ENCODE measurements around the gene CLASRP.

Gene CLASRP

DNA sequence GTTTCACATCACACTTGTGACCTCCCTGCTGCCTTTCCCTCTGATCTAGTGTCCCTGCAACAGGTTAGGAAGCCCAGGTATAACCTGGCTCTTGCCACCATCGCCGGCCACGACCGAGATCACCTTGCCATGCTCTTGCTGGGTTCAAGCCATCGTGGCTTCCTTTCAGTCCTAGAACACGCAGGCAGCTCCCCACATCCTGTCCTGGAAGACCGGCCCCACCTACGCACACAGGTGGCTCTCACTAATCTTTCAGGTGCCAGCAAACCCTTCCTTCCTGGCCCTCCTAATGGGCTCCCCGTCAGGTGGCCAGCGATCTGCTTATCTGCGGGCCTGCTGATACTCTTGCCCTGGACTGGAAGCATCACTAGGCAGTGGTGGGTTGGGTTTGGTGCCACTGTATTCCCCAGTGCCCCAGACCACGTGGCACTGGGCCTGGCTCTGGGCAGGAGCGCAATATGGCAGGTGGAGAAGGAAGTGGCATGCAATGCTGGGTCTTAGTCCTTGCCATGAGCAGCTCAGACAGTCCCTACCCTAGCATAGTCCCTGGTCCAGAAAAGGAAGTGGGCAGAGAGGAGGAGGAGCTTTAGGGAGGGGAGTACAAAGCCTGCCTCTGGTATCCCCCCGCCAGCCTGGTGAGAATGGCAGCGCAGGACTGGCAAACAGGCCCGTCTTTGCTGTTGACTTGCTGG, 66.0 kb downstream of the CLASRP start:
- no peak for TF ChIP-seq GATA3 (IDR thresholded peaks at IDR 0.05; ENCODE audit: low read depth, low read length)
- TF ChIP-seq GATA2 (IDR thresholded peaks at IDR 0.05; ENCODE audit: low read depth, low read length) = no peak

DNA sequence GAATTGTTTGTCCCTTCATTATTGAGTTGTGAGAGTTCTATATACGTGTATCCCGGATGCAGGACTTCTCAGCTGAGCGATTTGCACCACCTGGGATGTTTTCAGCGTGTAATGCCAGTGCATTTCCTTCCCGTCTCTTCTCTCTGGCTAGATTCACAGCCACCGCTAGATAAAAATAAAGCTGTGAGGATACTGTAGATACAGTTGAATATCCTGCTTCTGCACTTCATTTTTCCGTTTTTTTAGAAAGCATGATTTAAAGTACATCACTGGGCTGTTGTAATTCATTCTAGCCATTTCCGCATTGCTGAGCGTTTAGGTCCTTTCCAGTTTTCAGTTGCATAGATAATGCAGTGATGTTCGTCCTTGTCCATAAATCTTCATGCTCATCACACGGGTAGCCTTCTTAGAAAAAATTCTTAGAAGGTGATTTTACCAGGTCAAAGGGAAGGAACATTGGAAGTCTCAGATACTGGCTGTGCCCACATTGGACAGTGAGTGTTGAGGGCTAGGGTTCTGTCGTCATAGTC, 68.8 kb downstream of the CLASRP start:
- TF ChIP-seq GATA3 (IDR thresholded peaks at IDR 0.05; ENCODE audit: low read depth, low read length) (no peak), GATA2 (IDR thresholded peaks at IDR 0.05; ENCODE audit: low read depth, low read length) (no peak)

DNA sequence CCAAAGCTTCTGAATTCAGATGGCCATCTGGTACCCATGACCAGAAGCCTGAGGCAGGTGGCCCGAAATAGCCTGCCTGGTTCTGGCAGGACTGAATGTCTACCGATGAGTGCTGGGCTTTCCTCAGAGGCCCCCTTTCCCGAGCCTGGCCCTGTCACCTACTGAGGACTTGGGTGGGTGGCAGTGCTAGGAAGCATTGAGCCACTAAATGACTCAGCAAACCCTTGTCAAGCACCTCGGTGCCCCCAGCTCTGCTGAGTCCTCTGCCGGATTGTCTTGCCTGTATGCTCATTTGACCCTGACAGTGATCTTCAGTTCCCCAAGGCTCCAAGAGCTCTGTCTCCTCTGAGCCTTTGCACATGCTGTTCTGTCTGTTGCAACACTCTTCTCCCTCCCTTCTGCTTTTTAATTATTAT, 72.0 kb downstream of the CLASRP start:
- TF ChIP-seq GATA3 (IDR thresholded peaks at IDR 0.05; ENCODE audit: low read depth, low read length) = no peak
- no peak for TF ChIP-seq GATA2 (IDR thresholded peaks at IDR 0.05; ENCODE audit: low read depth, low read length)

DNA sequence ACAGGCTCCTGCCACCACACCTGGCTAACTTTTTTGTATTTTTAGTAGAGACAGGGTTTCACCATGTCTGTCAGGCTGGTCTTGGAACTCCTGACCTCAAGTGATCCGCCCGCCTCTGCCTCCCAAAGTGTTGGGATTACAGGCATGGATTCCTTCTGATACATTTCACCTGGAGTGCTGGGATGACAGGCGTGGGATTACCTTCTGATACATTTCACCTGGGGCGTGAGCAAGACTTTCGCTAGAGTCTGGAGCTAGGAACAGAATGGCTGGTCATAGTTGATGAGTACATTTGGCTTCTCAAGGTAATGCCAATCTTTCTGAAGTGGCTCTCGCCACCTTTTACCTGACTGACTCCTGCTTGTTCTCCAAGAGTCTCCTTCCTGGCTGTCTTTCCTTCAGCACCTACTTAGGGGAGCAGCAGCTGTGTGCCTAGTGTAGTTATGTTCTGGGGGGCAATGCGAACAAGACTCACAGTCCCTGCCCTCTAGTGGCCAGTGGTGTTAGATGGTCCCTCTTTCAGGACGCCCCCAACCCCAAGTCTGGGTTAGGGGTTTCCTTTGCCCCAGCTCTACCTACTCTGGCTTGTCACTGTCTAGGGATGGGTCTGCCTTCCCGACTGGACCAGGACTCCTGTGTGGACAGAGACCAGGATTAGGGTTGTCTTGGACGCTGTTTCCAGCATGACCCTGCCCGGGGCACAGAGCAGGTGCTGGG, 73.4 kb downstream of the CLASRP start:
- TF ChIP-seq GATA3 (IDR thresholded peaks at IDR 0.05; ENCODE audit: low read depth, low read length) = no peak

DNA sequence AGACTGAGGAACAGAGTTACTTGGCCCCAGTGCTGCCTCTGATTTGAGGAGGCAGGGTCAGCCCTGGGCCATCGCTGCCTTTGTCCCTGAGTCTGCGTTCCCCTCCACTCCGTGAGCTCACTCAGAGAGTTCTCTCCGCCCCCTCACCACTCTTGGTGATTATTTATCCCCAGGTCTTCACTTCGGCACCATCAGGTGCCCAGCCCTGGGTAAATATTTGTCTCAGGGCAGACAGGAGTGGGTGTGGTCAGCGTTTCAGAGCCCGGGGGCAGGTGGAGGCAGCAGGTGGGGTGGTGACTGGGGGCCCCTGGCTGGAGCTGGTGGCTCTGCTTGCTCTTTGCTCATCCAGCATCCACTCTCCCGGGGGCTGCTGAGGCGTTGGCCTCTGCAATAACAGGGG, 74.8 kb downstream of the CLASRP start:
- TF ChIP-seq GATA2 (IDR thresholded peaks at IDR 0.05; ENCODE audit: low read depth, low read length) = no peak
- TF ChIP-seq GATA3 (IDR thresholded peaks at IDR 0.05; ENCODE audit: low read depth, low read length) = no peak

DNA sequence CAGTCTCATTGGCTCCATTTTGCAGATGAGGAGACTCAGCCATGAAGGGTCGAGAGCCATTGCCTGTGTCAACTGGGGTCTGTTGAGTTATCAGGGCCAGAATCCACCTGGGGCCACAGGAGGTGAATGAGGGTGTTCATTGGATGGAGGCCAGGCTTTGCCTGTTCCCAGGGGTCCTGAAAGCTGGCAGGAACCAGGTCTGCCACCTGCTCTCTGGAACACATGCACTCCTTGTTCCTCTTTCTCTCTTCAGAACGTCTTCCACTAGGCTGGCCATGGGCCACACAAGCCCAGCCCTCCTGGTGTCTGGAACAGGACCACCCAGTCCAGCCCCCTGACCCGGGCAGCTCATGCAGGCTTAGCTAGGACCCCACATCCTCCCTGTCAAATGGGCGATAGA, 75.3 kb downstream of the CLASRP start:
- TF ChIP-seq GATA2 (IDR thresholded peaks at IDR 0.05; ENCODE audit: low read depth, low read length) (no peak), GATA3 (IDR thresholded peaks at IDR 0.05; ENCODE audit: low read depth, low read length) (no peak)

DNA sequence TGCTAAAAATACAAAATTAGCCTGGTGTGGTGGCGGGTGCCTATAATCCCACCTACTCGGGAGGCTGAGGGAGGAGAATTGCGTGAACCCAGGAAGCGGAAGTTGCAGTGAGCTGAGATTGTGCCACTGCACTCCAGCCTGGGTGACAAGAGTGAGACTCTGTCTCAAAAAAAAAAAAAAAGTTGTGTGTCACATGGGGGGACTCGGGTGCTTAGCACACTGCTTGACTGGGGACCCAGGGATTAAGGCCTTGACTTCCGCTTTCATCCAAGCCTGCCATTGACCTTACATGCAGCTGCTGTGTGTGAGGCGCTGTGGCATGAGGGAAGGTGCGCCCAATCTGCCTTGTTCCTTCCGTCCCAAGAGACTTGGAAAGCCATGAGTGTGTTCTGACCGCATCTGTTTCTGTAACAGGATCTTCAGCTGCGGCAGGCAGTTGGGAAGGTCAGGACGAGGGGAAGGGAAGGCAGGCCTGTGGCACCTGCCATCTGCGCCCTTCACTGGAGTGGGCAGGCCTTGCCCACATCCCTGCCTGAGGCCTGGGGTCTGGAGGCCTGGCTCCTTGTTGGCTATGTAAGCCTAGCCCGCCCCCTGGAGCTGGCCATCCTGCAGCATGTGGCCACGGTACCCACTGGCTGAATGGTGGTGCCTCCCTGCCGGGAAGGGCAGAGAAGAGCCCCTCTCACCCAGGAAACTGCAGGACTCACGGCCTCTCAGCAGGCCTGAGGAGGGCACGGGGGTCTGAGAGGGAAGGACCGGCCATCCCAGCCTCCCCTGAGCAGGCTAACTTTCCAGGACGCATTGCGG, 77.2 kb downstream of the CLASRP start:
- TF ChIP-seq GATA3 (IDR thresholded peaks at IDR 0.05; ENCODE audit: low read depth, low read length) = no peak
- TF ChIP-seq GATA2 (IDR thresholded peaks at IDR 0.05; ENCODE audit: low read depth, low read length) = no peak

DNA sequence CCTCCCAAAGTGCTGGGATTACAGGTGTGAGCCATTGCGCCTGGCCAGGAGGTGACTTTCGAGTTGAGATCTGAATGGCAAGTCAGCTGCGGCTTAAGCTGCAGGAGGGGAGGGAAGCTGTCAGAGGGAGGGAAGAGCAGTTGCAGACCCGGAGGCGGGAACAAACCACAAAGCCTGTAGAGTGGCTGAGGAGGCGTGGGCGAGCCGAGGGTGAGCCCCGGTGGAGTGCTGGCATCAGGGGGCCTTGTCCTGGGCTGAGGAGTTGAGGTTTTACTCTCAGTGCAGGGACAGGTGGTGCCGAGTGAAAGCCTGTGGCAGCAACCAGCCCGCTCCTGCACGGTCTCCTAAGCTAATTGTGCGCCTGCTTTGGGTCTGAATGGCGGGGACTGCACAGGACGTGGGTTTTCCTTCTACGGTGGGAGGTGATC, 78.3 kb downstream of the CLASRP start:
- no peak for TF ChIP-seq GATA2 (IDR thresholded peaks at IDR 0.05; ENCODE audit: low read depth, low read length)
- TF ChIP-seq GATA3 (IDR thresholded peaks at IDR 0.05; ENCODE audit: low read depth, low read length) = no peak

DNA sequence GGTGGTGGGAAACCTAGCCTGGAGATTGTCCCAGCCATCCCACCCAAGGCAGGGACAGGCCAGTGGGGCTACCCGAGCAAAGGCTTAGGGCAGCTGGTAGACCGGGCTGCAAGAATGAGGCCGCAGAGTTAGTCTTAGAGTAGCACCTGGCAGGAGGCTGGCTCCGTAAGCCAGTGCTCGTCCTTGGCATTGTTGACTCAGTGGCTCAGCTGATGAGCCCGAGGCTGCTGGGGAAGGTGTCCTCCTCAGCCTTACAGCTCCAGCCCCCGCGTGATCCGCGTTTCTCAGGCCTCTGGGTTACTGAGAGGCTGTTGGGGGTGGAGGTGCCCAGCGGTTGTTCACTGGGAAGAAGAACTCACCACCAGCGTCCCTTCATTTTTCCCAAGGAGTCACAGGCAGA, 78.8 kb downstream of the CLASRP start:
- no peak for TF ChIP-seq GATA2 (IDR thresholded peaks at IDR 0.05; ENCODE audit: low read depth, low read length)
- TF ChIP-seq GATA3 (IDR thresholded peaks at IDR 0.05; ENCODE audit: low read depth, low read length) = no peak

DNA sequence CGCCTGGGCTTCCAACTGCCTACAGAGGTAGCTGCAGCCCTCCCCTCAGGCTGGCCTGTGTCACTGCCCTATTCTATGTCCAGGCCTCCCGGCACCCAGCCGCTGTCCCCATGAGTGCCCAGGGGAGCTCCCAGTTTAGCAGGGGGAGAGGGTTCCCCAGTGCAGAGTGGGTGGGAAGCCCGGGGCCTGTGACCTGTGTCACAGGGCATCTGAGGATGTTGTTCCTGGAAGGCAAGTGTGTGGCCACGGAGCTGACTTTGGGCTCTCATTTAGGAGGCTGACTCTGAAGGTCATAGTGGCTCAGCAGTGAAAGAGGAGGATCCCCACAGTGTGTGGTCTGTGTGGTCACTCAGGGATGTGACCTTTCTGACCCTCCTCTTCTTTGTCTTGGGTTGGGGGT, 79.3 kb downstream of the CLASRP start:
- TF ChIP-seq GATA2 (IDR thresholded peaks at IDR 0.05; ENCODE audit: low read depth, low read length) (no peak), GATA3 (IDR thresholded peaks at IDR 0.05; ENCODE audit: low read depth, low read length) (no peak)

DNA sequence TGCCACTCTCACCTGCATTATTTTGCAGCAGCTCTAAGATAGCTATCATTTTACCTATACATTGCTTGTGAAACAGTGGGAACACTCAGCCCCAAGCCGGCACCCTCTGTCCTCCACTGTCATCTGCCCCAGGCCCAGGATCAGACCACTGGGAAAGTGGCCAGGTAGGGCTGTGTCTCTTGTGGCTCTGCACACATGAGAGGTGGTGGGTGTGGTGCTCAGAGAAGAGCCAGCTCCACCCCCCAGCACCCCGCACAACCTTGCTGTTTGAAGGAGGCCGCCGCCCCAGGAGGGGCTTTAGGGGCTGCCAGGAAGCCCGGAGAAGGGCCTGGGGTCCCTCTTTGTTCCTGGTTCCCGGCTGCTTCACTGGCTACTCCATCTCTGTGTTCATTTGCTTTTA, 80.7 kb downstream of the CLASRP start:
- TF ChIP-seq GATA2 (IDR thresholded peaks at IDR 0.05; ENCODE audit: low read depth, low read length) (no peak), GATA3 (IDR thresholded peaks at IDR 0.05; ENCODE audit: low read depth, low read length) (no peak)

Data from SH-SY5Y (cell line).